ENCODE results near the gene GANAB. TPM values are rescaled to one million over a fixed set of nuclear protein-coding genes. Genes with fewer than 3 reads are reported as not detected.
A peak's percentile ranks its signal among the peaks of the same experiment; 100 is the strongest.

GANAB gene
- total and polyA plus RNA-seq, 2 of the 13 experiments (the other 11 are each of a cell fraction or from before 2014, with no cell fraction given) = 99.5 to 234 TPM

DNA sequence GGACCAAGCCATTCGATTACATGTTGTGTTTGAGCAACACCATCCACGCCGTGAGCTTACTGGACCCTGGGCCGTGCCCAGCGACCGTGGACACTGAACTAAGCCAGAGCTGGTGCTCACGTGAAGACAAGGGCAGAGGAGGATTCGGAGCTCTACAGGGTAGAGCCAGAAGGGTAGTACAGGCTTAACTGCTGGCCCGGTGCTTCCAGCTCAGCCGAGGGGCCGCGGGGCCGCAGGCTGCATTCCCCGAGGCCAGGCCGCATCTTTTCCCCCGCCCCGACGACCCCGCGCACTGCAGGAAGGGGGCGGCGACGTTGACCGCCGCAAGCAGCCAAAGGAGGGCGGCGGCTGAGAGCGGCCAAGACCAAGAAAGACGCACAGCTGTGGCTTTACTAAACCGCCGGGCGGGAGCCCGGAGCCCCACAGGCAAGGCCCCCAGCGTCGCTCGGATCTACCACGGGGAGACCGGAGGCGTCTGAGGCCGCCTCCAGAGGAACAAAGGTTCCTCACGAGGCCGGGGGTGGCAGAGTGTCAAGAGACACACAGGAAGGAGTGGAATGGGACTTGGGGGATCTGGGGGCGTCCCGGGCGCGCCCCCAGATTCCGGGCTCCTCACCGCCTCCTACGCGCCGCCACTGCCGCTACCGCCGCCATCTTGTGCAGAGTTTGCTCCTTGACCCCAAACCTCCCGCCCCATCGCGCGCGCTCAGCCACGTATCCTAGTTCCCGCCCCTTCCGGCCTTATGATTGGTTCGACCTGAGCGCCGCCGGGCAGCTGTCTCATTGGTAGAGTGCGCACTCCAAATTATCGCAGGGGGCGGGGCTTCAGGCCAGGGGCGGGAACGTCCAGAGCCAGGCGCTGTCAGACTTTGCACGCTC, at the start of gene GANAB (continued):
- TF ChIP-seq, protein P1, sequence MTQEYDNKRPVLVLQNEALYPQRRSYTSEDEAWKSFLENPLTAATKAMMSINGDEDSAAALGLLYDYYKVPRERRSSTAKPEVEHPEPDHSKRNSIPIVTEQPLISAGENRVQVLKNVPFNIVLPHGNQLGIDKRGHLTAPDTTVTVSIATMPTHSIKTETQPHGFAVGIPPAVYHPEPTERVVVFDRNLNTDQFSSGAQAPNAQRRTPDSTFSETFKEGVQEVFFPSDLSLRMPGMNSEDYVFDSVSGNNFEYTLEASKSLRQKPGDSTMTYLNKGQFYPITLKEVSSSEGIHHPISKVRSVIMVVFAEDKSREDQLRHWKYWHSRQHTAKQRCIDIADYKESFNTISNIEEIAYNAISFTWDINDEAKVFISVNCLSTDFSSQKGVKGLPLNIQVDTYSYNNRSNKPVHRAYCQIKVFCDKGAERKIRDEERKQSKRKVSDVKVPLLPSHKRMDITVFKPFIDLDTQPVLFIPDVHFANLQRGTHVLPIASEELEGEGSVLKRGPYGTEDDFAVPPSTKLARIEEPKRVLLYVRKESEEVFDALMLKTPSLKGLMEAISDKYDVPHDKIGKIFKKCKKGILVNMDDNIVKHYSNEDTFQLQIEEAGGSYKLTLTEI (CRISPR knock-in tag; conservative IDR thresholded peaks at IDR 0.05) = no peak
- TF ChIP-seq SMAD3 (CRISPR knock-in tag; IDR thresholded peaks at IDR 0.05) (no peak), HOXA9 (CRISPR knock-in tag; IDR thresholded peaks at IDR 0.05; ENCODE audit: borderline replicate concordance) (no peak), REPIN1 (CRISPR knock-in tag; IDR thresholded peaks at IDR 0.05; ENCODE audit: borderline replicate concordance, low read depth) (peak; percentile 38; the same call in 1 of the 2 replicates), JDP2 (CRISPR knock-in tag; IDR thresholded peaks at IDR 0.05; ENCODE audit: borderline replicate concordance) (no peak), RBM22 (optimal IDR thresholded peaks at IDR 0.05; ENCODE audit: low read length) (peak; percentile 69), ZNF780A (CRISPR knock-in tag; IDR thresholded peaks at IDR 0.05) (no peak; the same call in 1 of the 2 replicates), AHR (CRISPR knock-in tag; IDR thresholded peaks at IDR 0.05) (peak; percentile 22; the same call in 1 of the 2 replicates), ZNF543 (CRISPR knock-in tag; IDR thresholded peaks at IDR 0.05) (no peak), SRF (IDR thresholded peaks at IDR 0.05; ENCODE audit: low read depth, low read length) (no peak), ZNF713 (CRISPR knock-in tag; IDR thresholded peaks at IDR 0.05) (no peak), KAT7 (CRISPR knock-in tag; IDR thresholded peaks at IDR 0.05; ENCODE audit: borderline replicate concordance) (peak; percentile 75; the same call in 1 of the 2 replicates), ZMAT3 (CRISPR knock-in tag; conservative IDR thresholded peaks at IDR 0.05) (peak; percentile 65), ZNF670 (CRISPR knock-in tag; IDR thresholded peaks at IDR 0.05; ENCODE audit: borderline replicate concordance) (peak; percentile 73; the same call in 1 of the 2 replicates), ZNF776 (CRISPR knock-in tag; IDR thresholded peaks at IDR 0.05) (0 out of 2 replicates have a peak, but pooled peaks have one; percentile 75), KLF11 (CRISPR knock-in tag; IDR thresholded peaks at IDR 0.05) (no peak), SCMH1 (CRISPR knock-in tag; IDR thresholded peaks at IDR 0.05; ENCODE audit: borderline replicate concordance) (no peak), ZNF235 (CRISPR knock-in tag; IDR thresholded peaks at IDR 0.05; ENCODE audit: borderline replicate concordance) (0 out of 2 replicates have a peak, but pooled peaks have one; percentile 73), ZFP62 (CRISPR knock-in tag; IDR thresholded peaks at IDR 0.05) (no peak), AKAP8 (CRISPR knock-in tag; IDR thresholded peaks at IDR 0.05) (no peak; the same call in 1 of the 2 replicates), RFX1 (IDR thresholded peaks at IDR 0.05) (no peak), ZEB1 (IDR thresholded peaks at IDR 0.05; ENCODE audit: insufficient replicate concordance, low read depth) (no peak)
- TF ChIP-seq, protein P2, sequence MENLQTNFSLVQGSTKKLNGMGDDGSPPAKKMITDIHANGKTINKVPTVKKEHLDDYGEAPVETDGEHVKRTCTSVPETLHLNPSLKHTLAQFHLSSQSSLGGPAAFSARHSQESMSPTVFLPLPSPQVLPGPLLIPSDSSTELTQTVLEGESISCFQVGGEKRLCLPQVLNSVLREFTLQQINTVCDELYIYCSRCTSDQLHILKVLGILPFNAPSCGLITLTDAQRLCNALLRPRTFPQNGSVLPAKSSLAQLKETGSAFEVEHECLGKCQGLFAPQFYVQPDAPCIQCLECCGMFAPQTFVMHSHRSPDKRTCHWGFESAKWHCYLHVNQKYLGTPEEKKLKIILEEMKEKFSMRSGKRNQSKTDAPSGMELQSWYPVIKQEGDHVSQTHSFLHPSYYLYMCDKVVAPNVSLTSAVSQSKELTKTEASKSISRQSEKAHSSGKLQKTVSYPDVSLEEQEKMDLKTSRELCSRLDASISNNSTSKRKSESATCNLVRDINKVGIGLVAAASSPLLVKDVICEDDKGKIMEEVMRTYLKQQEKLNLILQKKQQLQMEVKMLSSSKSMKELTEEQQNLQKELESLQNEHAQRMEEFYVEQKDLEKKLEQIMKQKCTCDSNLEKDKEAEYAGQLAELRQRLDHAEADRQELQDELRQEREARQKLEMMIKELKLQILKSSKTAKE (CRISPR knock-in tag; IDR thresholded peaks at IDR 0.05; ENCODE audit: borderline replicate concordance) = no peak
- TF ChIP-seq, protein P3, sequence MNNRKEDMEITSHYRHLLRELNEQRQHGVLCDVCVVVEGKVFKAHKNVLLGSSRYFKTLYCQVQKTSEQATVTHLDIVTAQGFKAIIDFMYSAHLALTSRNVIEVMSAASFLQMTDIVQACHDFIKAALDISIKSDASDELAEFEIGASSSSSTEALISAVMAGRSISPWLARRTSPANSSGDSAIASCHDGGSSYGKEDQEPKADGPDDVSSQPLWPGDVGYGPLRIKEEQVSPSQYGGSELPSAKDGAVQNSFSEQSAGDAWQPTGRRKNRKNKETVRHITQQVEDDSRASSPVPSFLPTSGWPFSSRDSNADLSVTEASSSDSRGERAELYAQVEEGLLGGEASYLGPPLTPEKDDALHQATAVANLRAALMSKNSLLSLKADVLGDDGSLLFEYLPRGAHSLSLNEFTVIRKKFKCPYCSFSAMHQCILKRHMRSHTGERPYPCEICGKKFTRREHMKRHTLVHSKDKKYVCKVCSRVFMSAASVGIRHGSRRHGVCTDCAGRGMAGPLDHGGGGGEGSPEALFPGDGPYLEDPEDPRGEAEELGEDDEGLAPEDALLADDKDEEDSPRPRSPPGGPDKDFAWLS (CRISPR knock-in tag; IDR thresholded peaks at IDR 0.05; ENCODE audit: borderline replicate concordance) = no peak
